GM12892 (cell line): ENCODE measurements around the gene ZCCHC12.

Experiments
- POLR2A ChIP-seq: IDR thresholded peaks from 2 replicates; pipeline ENCODE4 v1.6.1; 2011; ENCODE audit warnings: low read depth, low read length, control low read depth
- POLR2AphosphoS5 ChIP-seq: IDR thresholded peaks from 2 replicates; pipeline ENCODE4 v1.6.1; 2011; ENCODE audit warnings: low read depth, low read length, control low read depth

- TF ChIP-seq POLR2AphosphoS5 = no peak
- no peak for TF ChIP-seq POLR2A
Observed at GRCh38 chrX:118857006-118857405, 33.4 kb downstream of the ZCCHC12 start.
